Ramos (cell line): ENCODE data around the gene STT3A.

Experiments used
- in situ Hi-C: fragments of 300-500 bp; cut with MboI; formaldehyde crosslinking; loops from one replicate; pipeline ENCODE4 v1.14.3; 2022; ENCODE audit warnings: low sequenced_read_pairs; ENCODE audit not compliant: unreplicated experiment

The STT3A gene

DNA sequence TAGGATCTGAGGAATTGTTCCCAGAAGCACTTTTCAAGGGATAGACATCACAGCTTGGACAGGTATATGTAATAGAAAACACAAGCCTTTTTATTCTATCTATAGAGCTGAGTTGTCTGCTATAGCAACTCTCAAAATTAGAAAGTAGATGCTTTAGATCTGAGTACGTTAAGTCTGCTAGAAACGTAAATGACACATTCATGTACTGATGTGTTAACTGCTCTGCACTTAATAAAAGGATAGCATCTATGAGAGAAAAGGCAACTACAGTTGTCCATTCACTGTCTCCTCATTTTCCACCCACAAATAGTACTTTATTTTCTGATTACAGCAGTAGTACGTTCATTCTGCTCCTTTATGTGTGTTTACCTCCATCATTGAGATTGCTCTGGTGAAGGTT lies 6.0 kb upstream of the STT3A start:
- in situ Hi-C loops: no loop called here

DNA sequence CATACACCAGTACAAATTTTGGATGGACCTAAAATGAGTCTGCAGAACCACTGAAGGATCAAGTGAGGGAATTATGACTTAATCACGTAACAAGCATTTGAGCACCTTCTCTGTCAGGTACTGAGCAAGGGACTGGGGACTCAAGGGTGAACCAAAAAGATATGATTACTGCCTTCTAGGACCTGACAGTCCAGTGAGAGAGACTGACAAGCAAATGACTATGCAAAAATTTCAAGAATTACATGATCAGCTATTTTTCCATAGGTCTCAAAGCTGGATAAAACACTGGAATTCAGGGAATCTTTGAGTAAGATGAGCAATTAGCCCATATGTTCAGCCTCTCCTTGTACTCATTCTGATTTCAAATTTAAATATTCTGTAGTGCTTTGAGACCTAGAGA lies 5.2 kb upstream of the STT3A start:
- in situ Hi-C loops: no loop called here

DNA sequence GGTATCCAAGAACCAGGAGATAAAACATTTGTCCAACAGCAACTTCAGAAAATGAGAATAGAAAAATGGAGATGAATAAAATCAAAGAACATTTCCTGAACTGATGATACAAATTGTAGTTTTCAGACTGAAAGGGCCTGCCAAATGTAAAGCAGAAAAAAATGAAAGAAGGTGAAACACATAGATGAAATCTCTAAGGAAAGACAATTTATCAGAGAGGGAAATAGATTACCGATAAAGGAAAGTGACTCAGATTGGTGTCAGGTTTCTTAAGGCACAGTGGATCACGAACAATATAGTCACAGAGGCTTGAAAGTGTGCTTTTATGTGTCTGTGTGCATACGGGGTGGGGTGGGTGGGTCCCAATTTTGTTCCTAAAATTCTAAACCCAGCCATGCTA lies 4.1 kb upstream of the STT3A start:
- in situ Hi-C loops: no loop called here

DNA sequence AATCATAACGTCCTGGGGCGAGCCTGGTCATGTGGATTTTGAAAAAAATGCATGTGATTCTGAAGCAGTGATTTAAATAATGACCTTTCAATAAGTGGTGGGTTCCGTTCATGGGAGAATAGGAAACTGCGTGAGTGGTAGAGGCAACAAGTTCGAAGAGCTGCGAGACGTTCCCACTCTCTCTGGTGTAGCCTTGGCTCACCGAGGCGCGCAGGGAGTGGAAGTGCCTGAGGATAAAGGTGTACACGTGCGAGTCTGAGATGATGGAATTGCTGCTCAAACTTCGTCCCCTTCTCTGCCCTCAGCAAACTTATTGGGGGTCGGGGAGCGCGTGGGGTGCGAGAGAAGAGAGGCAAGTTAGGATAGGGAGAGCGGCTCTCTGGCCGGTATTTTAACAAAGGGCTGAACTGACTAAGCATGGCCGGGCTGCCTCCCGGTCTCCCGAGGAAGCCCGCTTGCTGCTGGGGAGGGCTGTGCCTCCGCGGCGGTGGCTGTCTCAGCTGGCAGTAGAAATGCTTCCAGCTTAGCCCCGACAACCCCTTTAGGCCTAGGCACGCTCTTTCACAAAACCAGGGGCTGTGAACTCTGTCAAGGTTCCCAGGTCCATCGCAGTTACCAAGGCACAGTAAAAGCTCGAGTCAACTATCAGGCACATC lies 875 bp upstream of the STT3A start:
- in situ Hi-C loops: no loop called here

DNA sequence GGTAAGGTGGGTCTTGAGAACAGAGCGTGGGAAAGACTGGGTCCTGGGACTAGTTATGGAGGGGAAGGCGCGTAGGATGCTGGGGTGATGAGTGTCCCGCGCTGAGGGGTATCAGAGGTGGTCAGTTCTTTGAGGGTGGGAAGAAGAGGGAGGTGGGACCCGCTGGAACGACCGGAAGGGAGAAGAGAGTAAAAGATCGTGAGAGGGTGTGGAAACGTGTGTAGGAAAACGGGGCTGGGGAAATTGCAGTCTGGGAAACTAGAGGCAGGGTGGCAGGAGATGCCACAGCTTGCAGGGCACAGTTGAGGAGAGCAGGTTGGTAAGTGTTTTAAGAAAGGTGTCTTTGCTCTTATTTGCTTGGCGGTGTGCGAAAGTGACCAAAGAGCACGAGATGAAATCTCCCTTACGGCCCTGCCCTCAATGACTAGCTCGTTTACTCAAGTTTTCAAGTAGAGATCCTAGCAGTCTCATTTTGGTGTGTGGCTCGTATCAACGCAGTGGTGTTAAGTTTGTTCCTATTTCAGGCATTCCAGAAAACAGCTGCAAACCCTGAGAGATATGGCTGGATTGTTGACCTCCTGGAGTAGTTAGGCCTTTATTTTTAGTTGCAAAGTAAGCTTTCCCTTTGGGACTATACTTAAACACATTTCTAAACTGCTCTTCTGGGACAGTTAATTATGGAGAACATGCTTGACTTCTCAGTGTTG lies 615 bp downstream of the STT3A start:
- in situ Hi-C loops: no loop called here

DNA sequence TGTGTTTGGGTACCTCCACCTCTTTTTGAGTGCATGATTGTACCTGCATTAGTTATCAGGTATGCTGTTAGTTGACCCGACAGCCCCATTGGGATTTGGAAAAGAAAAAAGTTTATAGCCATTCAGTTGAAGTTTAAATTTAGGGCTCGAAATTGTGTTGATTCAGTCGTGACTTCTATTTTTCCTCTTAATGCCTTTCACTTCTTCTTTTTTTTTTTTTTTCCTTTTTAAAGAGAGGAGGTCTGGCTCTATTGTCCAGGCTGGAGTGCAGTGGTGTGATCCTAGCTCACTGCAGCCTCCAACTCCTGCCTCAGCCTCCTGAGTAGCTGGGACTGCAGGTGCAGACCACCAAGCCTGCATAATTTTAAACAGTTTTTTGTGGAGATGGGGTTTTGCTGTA lies 2.3 kb downstream of the STT3A start:
- in situ Hi-C loops: no loop called here

DNA sequence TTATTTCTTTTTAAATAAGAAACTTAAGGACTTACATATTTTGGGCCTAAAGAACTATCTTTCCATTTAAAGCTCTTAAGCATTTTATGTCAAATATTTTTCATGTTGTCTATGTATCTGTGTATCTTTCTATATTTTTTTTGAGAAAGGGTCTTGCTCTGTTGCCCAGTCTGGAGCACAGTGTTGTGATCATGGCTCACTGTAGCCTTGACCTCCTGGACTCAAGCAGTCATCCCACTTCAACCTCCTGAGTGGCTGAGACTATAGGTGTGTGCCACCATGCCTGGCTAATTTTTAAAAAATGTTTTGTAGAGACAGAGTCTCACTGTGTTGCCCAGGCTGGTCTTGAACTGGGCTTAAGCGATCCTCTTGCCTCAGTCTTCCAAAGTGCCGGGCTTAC lies 8.0 kb downstream of the STT3A start:
- in situ Hi-C loops: loop anchor here (25.0 kb wide), 1 partner anchor 612 kb away; the partner anchor contains the start of genes FAM118B and RPUSD4

DNA sequence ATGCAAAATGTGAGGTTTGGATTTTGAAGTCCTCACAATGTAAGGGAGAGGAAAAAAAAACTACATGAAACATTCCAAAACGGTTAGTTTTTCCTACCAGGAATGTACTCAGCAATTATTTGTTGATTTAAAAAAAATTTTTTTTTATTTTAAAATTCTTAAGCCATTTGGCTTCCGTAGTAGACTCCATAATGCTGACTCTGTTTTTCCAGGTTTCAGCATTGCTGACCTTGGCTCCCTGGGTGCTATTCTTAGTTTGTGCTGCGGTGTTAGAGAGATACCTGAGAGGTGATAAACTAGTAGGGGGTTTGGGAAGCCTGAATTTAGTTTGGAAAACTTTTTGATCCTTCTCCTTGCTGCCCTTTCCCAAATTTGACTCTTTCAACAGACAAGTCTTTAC lies 10.6 kb downstream of the STT3A start:
- in situ Hi-C loops: loop anchor here (25.0 kb wide), 1 partner anchor 609 kb away; the partner anchor contains the start of genes FAM118B and RPUSD4

DNA sequence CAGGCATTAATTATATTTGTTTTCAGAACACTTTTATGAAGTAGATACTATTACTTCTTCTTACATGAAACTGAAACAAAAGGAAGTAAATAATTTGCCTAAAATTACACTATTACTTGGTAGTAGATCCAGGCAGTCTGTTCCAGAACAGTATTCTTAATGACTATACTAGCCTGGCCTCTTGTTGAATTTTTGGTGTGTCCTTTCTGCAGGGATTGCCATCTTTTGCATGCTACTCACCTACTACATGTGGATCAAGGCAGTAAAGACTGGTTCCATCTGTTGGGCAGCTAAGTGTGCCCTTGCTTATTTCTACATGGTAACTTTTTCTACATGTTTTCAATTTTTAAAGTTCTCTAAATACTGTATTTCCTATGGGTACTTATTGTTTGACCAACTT lies 12.8 kb downstream of the STT3A start:
- in situ Hi-C loops: loop anchor here (25.0 kb wide), 1 partner anchor 607 kb away; the partner anchor contains the start of genes FAM118B and RPUSD4

DNA sequence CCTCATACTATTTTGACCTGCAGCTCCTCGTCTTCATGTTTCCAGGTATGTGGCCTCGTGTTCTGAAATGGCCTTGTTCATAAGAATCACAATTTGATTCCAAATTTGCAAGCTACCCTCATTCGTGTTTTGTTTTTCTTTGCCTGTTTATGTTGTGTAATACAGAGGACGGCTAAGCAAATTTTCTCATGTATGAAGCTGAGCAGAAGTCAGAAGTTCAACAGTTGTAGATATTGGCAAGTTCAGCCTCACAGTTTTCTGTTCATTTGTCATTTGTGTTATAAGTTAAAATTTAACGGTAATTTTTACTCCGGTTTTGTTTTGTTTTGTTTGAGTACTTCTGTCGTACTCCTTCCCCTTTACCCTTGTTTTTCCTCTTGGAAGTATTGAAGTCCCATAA lies 16.9 kb downstream of the STT3A start:
- in situ Hi-C loops: loop anchor here (25.0 kb wide), 1 partner anchor 603 kb away; the partner anchor contains the start of genes FAM118B and RPUSD4

DNA sequence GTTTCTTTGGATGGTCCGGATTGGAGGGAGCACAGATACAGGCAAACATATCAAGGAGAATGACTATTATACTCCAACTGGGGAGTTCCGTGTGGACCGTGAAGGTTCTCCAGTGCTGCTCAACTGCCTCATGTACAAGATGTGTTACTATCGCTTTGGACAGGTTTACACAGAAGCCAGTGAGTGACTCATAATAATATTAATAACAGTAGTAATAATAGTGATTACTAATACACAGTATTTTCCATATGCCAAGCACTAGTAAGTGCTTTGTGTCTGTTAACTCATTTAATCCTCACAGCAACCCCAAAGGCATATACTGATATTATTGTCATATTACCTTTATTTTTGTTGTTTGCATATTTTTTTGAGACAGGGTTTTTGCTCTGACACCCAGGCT lies 25.7 kb downstream of the STT3A start:
- in situ Hi-C loops: loop anchor here (25.0 kb wide), 1 partner anchor 594 kb away; the partner anchor contains the start of genes FAM118B and RPUSD4

DNA sequence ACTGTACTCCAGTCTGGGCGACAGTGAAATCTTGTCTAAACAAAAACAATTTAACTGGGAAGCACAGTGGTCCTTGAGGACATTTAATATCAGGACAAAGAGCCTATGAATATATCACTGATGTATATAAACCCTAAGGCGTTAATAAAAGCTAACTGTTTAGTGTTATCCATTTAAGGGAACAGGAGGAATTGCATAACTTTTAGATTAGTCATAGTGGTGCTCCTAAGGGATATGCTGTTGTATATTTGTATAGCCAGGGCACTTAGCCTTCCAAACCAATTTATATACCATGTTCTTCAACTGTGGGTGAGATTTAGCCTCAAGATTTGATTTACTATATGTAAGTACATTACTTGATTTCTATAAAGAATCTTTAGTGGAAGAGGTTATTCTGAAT lies 29.3 kb downstream of the STT3A start:
- in situ Hi-C loops: loop anchor here (25.0 kb wide), 1 partner anchor 590 kb away; the partner anchor contains the start of genes FAM118B and RPUSD4

DNA sequence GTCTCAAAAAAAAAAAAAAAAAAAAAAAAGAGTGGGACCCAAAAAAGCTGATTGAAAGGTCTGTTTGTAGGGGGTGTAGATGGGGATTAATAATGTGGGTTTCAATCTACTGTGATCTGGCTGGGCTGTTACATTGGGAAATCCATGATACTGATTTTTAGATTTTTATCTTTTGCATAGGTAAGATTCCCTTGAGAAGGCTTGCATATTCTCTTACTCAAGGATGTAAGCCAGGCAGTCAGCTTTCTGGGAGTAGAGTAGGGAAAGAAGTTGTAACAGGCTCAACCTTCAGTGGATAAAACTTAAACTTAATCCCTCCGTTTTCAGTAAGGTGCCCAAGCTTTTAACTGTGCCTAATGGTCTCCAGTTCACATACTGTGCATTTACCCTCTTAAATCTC lies 30.4 kb downstream of the STT3A start:
- in situ Hi-C loops: loop anchor here (25.0 kb wide), 1 partner anchor 589 kb away; the partner anchor contains the start of genes FAM118B and RPUSD4

DNA sequence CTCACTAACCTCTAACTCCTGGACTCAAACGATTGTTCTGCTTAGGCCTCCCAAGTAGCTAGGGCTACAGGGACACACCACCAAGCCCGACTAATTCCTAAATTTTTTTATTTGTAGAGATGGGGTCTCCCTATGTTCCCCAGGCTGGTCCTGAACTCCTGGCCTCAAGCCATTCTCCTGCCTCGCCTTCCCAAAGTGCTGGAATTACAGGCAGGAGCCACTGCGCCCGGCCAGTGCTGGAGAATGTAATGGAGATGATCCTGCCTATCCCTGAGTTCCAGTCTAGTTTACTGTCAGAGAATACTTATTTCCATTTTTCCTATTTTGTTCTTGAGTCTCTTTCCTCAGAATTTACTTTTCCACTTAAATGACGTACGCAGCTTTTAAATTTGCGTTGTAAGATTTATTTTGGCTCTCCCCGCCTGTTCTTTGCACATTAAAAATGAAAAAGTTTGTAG lies 32.1 kb downstream of the STT3A start, which contains the start of gene CHEK1:
Gene CHEK1, plus strand, starts transcription at position 408 of the 458 bp plus-strand sequence. CDS start 1,606 bp downstream, outside the sequence.
- in situ Hi-C loops: loop anchor here (25.0 kb wide), 2 partner anchors 263 to 588 kb away; partner anchors contain the start of genes FAM118B, HYLS1 and RPUSD4

DNA sequence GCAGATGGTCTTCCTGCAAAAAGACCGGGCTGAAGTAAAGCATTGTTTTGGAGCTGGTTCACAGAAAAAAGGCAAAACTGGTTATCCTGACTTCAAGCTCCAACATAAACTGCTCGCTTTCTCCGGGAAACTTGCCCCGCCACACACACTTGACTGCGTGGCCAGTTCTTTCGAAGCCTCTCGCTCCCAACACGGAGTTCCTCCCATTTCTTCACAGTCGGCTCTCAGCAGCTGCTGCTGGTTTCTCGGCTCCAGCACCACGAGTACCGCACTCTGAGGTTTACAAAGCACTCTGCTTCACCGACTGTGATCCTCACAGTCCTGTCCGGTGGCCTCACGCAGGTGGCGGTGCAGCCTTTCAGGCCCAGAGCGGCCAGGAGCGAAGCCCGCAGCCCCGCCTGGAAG lies 32.6 kb downstream of the STT3A start:
- in situ Hi-C loops: loop anchor here (25.0 kb wide), 1 partner anchor 262 kb away; the partner anchor contains the start of gene HYLS1

DNA sequence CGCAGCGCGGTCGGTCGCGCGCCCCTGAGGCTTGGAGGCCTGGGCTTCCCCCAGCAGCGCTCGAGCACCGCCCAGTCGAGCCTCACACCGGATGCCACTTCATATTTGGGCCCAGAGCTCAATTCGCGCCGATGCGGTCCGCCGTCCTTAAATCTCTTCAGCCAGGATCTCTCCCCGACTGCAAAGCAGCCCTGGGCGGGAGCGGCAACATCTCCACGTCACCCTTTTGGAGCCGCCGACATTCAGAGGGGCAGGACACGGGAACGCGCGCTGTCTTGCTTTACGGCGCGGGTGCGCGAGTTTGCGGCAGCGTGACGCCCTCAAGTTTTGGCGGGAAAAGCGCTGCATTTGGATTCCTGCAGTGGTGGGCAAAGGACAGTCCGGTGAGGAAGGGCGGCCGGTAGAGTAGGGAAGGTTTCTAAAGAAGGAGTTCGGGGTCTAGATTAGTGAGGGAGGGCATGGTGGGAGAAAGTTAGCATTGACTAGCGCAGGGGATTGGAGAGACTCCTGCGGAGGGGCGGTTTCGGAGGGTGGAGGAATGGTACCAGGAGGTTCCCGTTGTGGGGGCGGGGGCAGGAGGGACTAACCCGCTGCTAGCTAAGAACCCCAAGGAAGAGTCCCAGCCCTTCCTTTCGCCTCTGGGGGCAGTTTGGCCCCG lies 33.1 kb downstream of the STT3A start:
- in situ Hi-C loops: loop anchor here (25.0 kb wide), 1 partner anchor 262 kb away; the partner anchor contains the start of gene HYLS1

DNA sequence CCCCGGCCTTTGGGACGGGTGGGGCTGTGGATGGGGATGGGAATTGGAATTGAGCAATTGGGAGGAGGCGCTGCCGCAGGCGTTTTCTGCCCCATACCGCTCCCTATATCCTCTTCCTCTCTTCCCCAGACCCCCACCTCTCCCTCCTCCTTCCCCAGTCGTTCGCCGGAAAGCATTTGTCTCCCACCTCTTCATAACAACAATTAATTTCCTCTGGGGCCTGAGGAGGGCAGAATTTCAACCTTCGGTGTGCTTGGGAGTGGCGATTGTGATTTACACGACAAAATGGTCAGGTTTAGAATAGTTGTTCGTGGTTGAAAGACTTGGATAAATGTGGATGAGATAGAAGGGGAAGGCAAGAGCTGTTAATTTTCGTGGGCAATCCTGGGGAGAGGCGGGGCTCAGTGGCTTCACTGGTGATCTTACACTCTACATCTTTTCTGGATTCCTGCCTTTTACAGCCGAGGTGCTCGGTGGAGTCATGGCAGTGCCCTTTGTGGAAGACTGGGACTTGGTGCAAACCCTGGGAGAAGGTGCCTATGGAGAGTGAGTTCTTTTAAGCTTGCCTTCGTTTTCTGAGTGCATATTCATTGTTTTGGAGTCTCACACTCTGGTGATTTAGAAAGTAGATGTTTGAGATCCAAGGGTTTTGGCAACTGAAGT lies 33.8 kb downstream of the STT3A start:
- in situ Hi-C loops: loop anchor here (25.0 kb wide), 1 partner anchor 261 kb away; the partner anchor contains the start of gene HYLS1

DNA sequence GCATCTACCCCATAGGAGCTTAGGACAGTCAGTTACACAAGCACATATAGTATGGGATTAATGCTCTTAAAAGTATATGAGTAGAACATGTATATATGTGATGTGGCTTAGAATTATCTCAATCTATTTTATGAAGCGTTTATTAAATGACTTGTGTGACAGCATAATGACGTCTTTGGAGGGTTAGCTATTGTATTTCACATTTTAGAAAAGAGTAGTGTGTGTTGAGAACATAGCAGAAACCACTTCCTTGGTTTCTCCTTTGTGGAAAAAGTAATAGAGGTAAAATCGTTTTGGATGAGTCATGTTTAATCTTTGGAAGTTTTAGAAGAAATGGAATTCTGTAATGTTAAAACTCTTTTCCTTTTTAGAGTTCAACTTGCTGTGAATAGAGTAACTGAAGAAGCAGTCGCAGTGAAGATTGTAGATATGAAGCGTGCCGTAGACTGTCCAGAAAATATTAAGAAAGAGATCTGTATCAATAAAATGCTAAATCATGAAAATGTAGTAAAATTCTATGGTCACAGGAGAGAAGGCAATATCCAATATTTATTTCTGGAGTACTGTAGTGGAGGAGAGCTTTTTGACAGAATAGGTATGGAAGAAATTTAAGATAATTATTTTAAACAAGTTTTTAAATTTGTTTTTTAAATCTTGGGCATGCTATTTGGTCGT lies 34.7 kb downstream of the STT3A start:
- in situ Hi-C loops: loop anchor here (25.0 kb wide), 1 partner anchor 260 kb away; the partner anchor contains the start of gene HYLS1

DNA sequence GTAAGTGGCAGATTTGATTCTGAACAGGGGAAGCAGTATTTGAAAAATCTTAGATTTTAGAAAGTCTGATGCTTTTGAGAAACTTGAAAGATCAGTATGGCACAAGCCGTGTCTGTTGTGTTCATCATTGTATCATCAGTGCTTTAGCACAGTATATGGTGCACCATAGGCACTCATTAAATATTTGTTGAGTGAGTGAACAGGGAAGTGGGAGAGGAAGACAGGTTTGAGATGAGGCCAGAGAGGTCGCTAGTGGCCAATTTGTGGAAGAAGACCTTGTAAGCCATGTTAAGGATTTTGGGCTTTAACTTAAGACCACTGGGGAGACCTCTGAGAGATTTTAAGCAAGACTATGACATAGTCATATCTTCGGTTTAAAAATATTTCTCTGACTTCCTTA lies 45.2 kb downstream of the STT3A start:
- in situ Hi-C loops: loop anchor here (25.0 kb wide), 1 partner anchor 249 kb away; the partner anchor contains the start of gene HYLS1
